BE2C (cell line): ENCODE measurements around the gene ZMPSTE24.
"Not testable (repeated sequence)": the region's sequence is repeated elsewhere in the genome, so short reads cannot be mapped to it uniquely, and the experiment has no call there.

Experiments
- DNase-seq: peaks from one replicate; pipeline ENCODE4 v3.0.0-alpha.2; 2020
- H3K27me3 ChIP-seq: fragments of 250-450 bp; sonication (Bioruptor Pico); 2 replicates; pipeline ENCODE4 v1.5.1; 2020; ENCODE audit warnings: mild to moderate bottlenecking
- H3K36me3 ChIP-seq: fragments of 250-450 bp; sonication (Bioruptor Pico); 2 replicates; pipeline ENCODE4 v1.5.1; 2020; ENCODE audit warnings: mild to moderate bottlenecking
- H3K4me1 ChIP-seq: fragments of 250-450 bp; sonication (Bioruptor Pico); 2 replicates; pipeline ENCODE4 v1.5.1; 2020
- H3K4me3 ChIP-seq: 2 replicates; pipeline ENCODE4 v1.5.1; 2011; ENCODE audit warnings: low read depth, low read length
- H3K9me3 ChIP-seq: fragments of 250-450 bp; sonication (Bioruptor Pico); 2 replicates; pipeline ENCODE4 v1.5.1; 2020
- CTCF ChIP-seq: IDR thresholded peaks from 2 replicates; pipeline ENCODE4 v1.5.1; 2012; ENCODE audit warnings: mild to moderate bottlenecking, low read depth, low read length

Gene ZMPSTE24

GRCh38 chr1:40337443-40337842 is 79.4 kb downstream of the ZMPSTE24 start:
- no peak for DNase-seq
- H3K4me3 ChIP-seq = no peak overlapping the region
- no peaks in the 10 kb centered on the region for H3K9me3 ChIP-seq
- no peak for TF ChIP-seq CTCF
- H3K27me3 ChIP-seq = no peaks in the 10 kb centered on the region
- H3K4me1 ChIP-seq = no peaks in the 10 kb centered on the region
- no peaks in the 10 kb centered on the region for H3K36me3 ChIP-seq

GRCh38 chr1:40338745-40339419 is 80.8 kb downstream of the ZMPSTE24 start:
- Histone ChIP-seq H3K27me3 (no peaks in the 10 kb centered on the region), H3K4me1 (no peaks in the 10 kb centered on the region), H3K4me3 (no peak overlapping the region), H3K36me3 (no peaks in the 10 kb centered on the region), H3K9me3 (no peaks in the 10 kb centered on the region)
- DNase-seq = peak; percentile 72
- peak; percentile 86 for TF ChIP-seq CTCF

GRCh38 chr1:40339420-40340323 is 81.6 kb downstream of the ZMPSTE24 start:
- Histone ChIP-seq H3K4me3 (no peak overlapping the region), H3K36me3 (no peaks in the 10 kb centered on the region), H3K9me3 (no peaks in the 10 kb centered on the region), H3K27me3 (no peaks in the 10 kb centered on the region), H3K4me1 (no peaks in the 10 kb centered on the region)
- no peak for DNase-seq
- TF ChIP-seq CTCF = no peak

- no peak for TF ChIP-seq CTCF
- H3K36me3 ChIP-seq = no peaks in the 10 kb centered on the region
- no peaks in the 10 kb centered on the region for H3K27me3 ChIP-seq
- H3K9me3 ChIP-seq = no peaks in the 10 kb centered on the region
- no peak for DNase-seq
- H3K4me1 ChIP-seq = no peaks in the 10 kb centered on the region
- no peak overlapping the region for H3K4me3 ChIP-seq
Measured at GRCh38 chr1:40341491-40342380, 83.7 kb downstream of the ZMPSTE24 start.

GRCh38 chr1:40342381-40342717 is 84.3 kb downstream of the ZMPSTE24 start:
- H3K36me3 ChIP-seq, H3K4me1 ChIP-seq, DNase-seq, H3K9me3 ChIP-seq, H3K27me3 ChIP-seq, H3K4me3 ChIP-seq: not testable (repeated sequence)
